Loucy (cell line): ENCODE measurements around the gene LRRC34.
A peak's percentile ranks its signal among the peaks of the same experiment; 100 is the strongest.

ENCODE experiments used
- H2AFZ ChIP-seq: fragments of 200-600 bp; sonication (generic); 2 replicates; pipeline ENCODE4 v1.6.0; 2016; ENCODE audit warnings: antibody characterized with exemption, mild to moderate bottlenecking, low read length, moderate library complexity
- H3F3A ChIP-seq: fragments of 200-600 bp; 2 replicates; pipeline ENCODE4 v1.6.0; 2016; ENCODE audit warnings: antibody characterized with exemption, low read depth, mild to moderate bottlenecking
- H3K27me3 ChIP-seq: fragments of 200-600 bp; sonication (generic); 2 replicates; pipeline ENCODE4 v1.6.1; 2014; ENCODE audit warnings: low read length, mild to moderate bottlenecking; ENCODE audit not compliant: insufficient read depth, poor library complexity, severe bottlenecking
- H3K36me3 ChIP-seq: fragments of 200-600 bp; sonication (generic); 2 replicates; pipeline ENCODE4 v1.6.1; 2016; ENCODE audit warnings: low read length; ENCODE audit not compliant: insufficient read depth
- H3K4me1 ChIP-seq: fragments of 200-600 bp; sonication (generic); 2 replicates; pipeline ENCODE4 v1.5.1; 2014; ENCODE audit warnings: low read length, mild to moderate bottlenecking; ENCODE audit not compliant: insufficient read depth, poor library complexity, severe bottlenecking
- H3K4me2 ChIP-seq: fragments of 200-600 bp; sonication (generic); 2 replicates; pipeline ENCODE4 v1.6.0; 2014; ENCODE audit warnings: antibody characterized with exemption, low read length, low read depth, mild to moderate bottlenecking; ENCODE audit not compliant: poor library complexity, severe bottlenecking
- H3K4me3 ChIP-seq: fragments of 200-600 bp; sonication (generic); 2 replicates; pipeline ENCODE4 v1.5.1; 2014; ENCODE audit warnings: low read length, mild to moderate bottlenecking, mixed read lengths; ENCODE audit not compliant: poor library complexity, severe bottlenecking
- H3K79me2 ChIP-seq: fragments of 200-600 bp; sonication (generic); 2 replicates; pipeline ENCODE4 v1.6.1; 2014; ENCODE audit warnings: low read length; ENCODE audit not compliant: insufficient read depth
- H3K9ac ChIP-seq: fragments of 200-600 bp; sonication (generic); 2 replicates; pipeline ENCODE4 v1.6.0; 2014; ENCODE audit warnings: mild to moderate bottlenecking, low read depth, low read length, moderate library complexity; ENCODE audit not compliant: poor library complexity, severe bottlenecking
- H3K9me2 ChIP-seq: fragments of 200-600 bp; sonication (generic); replicated peaks from 2 replicates; pipeline ENCODE4 v1.6.1; 2016; ENCODE audit warnings: low read depth, low read length, mixed read lengths
- H3K9me3 ChIP-seq: fragments of 200-600 bp; sonication (generic); 2 replicates; pipeline ENCODE4 v1.6.1; 2014; ENCODE audit warnings: mild to moderate bottlenecking, antibody characterized with exemption, low read length, low read depth; ENCODE audit not compliant: insufficient read depth
- H4K20me1 ChIP-seq: fragments of 200-600 bp; sonication (generic); 2 replicates; pipeline ENCODE4 v1.6.0; 2014; ENCODE audit warnings: antibody characterized with exemption, low read length, mild to moderate bottlenecking; ENCODE audit not compliant: insufficient read depth, poor library complexity, severe bottlenecking
- EZH2phosphoT487 ChIP-seq: fragments of 200-600 bp; IDR thresholded peaks from 2 replicates; pipeline ENCODE4 v1.6.1; 2018; ENCODE audit warnings: antibody characterized with exemption, mild to moderate bottlenecking, moderate library complexity, borderline replicate concordance
- TF ChIP-seq, protein P1 (sequence below): fragments of 200-600 bp; sonication (generic); conservative IDR thresholded peaks from 2 replicates; pipeline ENCODE4 v1.5.1; 2014; ENCODE audit warnings: mild to moderate bottlenecking, antibody characterized with exemption, low read length

LRRC34 gene

GRCh38 chr3:169764882-169765612 lies 47.7 kb downstream of the LRRC34 start, which contains the start of gene TERC:
Gene TERC (minus strand): TSS chr3:169765060.
- H3K36me3 ChIP-seq = no peaks in the 10 kb centered on the region
- H3F3A ChIP-seq = peaks cover 35% of the 10 kb centered on the region
- H4K20me1 ChIP-seq = no peaks in the 10 kb centered on the region
- peak within 1 kb of the TSS; percentile 75 for H3K4me2 ChIP-seq
- no peaks in the 10 kb centered on the region for H3K27me3 ChIP-seq
- H2AFZ ChIP-seq = peak within 1 kb of the TSS; percentile 87
- H3K9ac ChIP-seq = peak within 1 kb of the TSS; percentile 91
- no peaks in the 10 kb centered on the region for H3K9me3 ChIP-seq
- H3K79me2 ChIP-seq = no peaks in the 10 kb centered on the region
- peaks cover 21% of the 10 kb centered on the region for H3K4me1 ChIP-seq
- TF ChIP-seq, protein P1, sequence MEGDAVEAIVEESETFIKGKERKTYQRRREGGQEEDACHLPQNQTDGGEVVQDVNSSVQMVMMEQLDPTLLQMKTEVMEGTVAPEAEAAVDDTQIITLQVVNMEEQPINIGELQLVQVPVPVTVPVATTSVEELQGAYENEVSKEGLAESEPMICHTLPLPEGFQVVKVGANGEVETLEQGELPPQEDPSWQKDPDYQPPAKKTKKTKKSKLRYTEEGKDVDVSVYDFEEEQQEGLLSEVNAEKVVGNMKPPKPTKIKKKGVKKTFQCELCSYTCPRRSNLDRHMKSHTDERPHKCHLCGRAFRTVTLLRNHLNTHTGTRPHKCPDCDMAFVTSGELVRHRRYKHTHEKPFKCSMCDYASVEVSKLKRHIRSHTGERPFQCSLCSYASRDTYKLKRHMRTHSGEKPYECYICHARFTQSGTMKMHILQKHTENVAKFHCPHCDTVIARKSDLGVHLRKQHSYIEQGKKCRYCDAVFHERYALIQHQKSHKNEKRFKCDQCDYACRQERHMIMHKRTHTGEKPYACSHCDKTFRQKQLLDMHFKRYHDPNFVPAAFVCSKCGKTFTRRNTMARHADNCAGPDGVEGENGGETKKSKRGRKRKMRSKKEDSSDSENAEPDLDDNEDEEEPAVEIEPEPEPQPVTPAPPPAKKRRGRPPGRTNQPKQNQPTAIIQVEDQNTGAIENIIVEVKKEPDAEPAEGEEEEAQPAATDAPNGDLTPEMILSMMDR = no peak
- no peak for TF ChIP-seq EZH2phosphoT487
- no peaks in the 10 kb centered on the region for H3K9me2 ChIP-seq
- H3K4me3 ChIP-seq = peak within 1 kb of the TSS; percentile 88

DNA sequence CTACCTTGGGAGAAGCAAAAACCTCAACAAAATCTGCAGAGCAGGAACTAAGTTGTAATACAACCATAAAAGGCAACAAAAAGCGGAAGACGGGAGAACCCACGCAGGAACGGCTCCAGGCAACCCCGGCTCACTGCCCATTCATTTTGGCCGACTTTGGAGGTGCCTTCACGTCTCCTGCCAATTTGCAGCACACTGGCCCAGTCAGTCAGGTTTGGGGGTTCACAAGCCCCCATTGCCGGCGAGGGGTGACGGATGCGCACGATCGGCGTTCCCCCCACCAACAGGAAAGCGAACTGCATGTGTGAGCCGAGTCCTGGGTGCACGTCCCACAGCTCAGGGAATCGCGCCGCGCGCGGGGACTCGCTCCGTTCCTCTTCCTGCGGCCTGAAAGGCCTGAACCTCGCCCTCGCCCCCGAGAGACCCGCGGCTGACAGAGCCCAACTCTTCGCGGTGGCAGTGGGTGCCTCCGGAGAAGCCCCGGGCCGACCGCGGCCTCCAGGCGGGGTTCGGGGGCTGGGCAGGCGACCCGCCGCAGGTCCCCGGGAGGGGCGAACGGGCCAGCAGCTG lies 48.3 kb downstream of the LRRC34 start:
- Histone ChIP-seq H3K79me2 (no peaks in the 10 kb centered on the region), H2AFZ (peak overlapping the region; percentile 87), H3K9me2 (no peaks in the 10 kb centered on the region), H3K4me3 (peak overlapping the region; percentile 88), H3K27me3 (no peaks in the 10 kb centered on the region), H3K9ac (peak overlapping the region; percentile 91), H3K4me2 (peak overlapping the region; percentile 75), H3F3A (peaks cover 35% of the 10 kb centered on the region), H3K9me3 (no peaks in the 10 kb centered on the region), H3K36me3 (no peaks in the 10 kb centered on the region), H4K20me1 (no peaks in the 10 kb centered on the region), H3K4me1 (peaks cover 28% of the 10 kb centered on the region)
- TF ChIP-seq, protein P1 = no peak

DNA sequence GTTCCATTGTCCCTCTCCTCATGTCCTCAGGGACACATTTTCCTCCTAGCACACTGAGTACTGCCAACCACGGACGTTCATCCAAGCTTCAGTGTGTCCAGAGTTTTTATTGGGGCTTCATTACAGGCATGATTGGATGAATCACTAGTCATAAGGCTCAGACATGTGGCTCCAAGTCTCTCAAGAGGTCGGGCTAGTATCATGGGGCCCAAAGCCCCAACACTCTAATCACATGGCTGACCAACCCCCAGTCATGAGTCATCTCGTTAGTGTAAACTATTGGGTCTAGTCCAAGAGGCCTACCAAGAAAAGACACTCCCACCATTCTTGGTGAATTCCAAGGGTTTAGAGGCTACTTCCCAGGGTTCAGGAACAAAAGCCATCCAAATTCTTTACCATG lies 52.2 kb downstream of the LRRC34 start:
- Histone ChIP-seq H3K4me3 (no peak overlapping the region), H3K9me3 (no peaks in the 10 kb centered on the region), H3K79me2 (no peaks in the 10 kb centered on the region), H2AFZ (no peak overlapping the region), H3K27me3 (peaks cover 9% of the 10 kb centered on the region), H4K20me1 (no peaks in the 10 kb centered on the region), H3K9ac (no peak overlapping the region), H3F3A (peaks cover 14% of the 10 kb centered on the region), H3K9me2 (no peaks in the 10 kb centered on the region), H3K36me3 (no peaks in the 10 kb centered on the region), H3K4me2 (no peak overlapping the region), H3K4me1 (peaks cover 42% of the 10 kb centered on the region)
- TF ChIP-seq, protein P1 = no peak
